HG03457 (cell line): Measurements from ENCODE around the gene OR6C1.
"Not testable (repeated sequence)": the region's sequence is repeated elsewhere in the genome, so short reads cannot be mapped to it uniquely, and the experiment has no call there.

Source experiments
- ATAC-seq: cut with Tn5 transposase; IDR thresholded peaks from one replicate; pipeline ENCODE4 v1.9.1; 2021; ENCODE audit warnings: moderate number of reproducible peaks; ENCODE audit not compliant: unreplicated experiment

The OR6C1 gene

DNA sequence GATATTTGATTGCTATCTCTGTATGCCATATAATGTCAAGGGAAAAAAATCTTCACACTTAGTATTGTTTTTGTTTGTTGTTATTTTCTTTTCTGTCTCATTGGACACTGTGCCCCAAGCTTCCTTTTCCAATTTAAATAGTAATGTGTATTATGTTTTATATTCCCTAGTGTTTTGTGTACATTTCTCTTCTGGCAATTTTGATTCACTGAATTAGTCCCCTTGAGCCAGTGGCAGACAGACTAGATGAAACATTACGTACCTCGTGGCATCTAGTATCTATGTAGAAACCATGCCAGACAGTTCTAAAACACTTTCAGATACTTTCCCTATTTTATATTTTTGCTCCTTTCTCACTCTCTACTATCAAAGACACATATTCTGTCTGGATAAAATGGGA, at the start of gene OR6C1:
Gene OR6C1, plus strand, starts transcription at position 301 of the 400 bp plus-strand sequence. CDS start 6,257 bp downstream, outside the sequence.
- no peak for ATAC-seq

DNA sequence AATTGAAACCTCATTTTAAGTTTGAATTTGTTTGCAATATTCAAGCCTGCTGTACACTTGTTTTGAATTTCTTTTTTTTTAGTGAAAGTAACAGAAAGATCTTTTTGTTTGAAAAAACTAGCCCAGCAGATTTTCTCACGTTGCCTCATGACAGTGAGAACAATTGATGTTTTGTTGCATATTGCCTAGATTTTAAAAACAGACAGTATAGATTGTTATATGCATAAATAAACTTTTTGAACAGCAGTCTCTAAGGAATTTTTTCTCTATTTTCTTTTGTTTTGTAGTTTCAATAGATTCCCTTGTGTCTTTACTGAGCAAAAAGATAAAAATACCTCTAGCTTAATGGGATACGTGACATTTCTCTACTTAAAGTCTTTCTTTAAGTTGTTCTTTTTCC, 33.2 kb upstream of the OR6C1 start:
- no peak for ATAC-seq

DNA sequence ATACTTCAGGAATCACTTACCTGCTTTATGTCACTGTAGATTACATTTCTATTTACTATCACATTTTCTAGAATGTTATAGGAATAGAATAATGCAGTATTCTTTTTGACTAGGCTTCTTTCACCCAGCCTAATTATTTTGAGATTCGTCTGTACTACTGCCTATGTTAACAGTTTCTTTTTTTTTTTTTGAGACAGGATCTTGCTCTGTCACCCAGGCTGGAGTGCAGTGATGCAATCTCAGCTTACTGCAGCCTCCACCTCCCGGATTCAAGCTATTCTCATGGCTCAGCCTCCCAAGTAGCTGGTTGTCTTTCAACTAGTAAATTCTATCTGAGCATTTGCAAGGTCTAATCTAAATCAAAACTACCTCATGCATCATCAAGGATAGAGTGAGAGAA, 24.1 kb upstream of the OR6C1 start:
- no peak for ATAC-seq

DNA sequence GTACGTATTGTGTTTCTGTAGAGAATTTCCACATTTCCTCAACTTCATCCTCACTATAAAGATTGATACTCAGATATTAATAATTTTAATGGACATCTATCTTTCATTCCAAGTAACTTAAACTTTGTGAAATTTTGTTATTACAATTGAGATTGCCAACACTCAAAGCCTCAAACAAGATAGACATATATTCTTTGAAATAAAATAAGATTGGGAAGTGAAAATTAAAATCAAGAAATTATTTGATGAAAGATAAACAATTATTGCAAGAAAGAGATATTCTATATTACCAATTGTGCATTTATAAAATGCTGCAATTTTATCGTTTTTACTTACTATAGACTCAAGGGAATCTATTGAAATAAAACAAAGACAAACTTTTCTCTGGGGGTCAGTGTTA, 17.7 kb upstream of the OR6C1 start, which contains the start of gene OR6C6:
Gene OR6C6, minus strand, starts transcription at position 101 of the 400 bp plus-strand sequence. CDS start 1,337 bp downstream, outside the sequence.
- no peak for ATAC-seq

DNA sequence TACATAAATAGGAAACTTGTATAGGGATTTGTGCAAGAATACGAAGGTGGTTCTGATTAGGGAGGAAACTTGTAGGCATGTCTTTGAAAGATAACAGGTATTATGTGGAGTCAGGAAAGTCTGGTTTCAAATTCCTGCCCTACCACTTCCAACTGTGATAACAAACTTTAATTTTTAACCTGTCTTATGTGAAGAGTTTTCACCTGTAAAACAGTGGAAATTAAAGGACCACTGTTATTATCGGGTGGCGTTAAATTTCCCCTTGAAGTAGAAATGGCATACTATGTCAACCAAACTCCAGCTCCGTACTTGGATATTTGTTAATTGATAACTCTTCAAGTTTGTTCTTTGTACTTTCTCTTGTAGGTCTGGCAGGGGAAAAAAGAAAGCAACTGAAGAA, 6.1 kb downstream of the OR6C1 start:
- no peak for ATAC-seq

DNA sequence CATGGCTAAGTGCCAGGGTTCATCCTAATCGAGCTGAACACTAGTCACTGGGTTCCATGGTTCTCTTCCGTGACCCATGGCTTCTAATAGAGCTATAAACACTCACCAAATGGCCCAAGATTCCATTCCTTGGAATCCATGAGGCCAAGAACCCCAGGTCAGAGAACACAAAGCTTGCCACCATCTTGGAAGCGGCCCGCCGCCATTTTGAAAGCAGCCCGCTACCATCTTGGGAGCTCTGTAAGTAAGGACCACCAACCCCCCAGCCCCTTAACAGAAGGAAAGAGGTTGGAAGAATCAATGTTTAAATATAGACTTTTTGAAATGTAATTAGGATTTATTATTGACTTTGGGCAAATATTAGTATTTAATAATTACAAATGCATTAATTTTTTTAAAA, 11.7 kb downstream of the OR6C1 start:
- ATAC-seq = not testable (repeated sequence)

DNA sequence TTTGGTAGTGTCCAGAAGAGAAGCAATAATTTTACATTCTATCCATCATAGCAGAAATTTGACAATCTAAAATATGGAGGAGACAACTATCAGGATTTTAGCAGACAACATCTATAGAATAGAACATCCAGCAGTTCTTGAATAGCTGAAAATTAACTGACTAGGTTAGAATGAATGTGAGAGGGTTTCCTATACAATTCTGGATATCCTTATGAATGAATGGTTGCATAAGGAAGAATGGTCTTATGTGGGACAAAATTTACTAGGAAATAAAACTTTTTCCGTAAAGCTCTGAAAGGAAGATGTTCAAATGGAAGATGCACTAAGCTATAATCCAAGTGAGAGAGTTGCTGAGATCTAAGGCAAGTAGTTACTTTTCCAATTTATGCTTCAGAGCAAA, 16.3 kb downstream of the OR6C1 start, which contains the start of gene OR6C3:
Gene OR6C3, plus strand, starts transcription at position 301 of the 400 bp plus-strand sequence. CDS start 955 bp downstream, outside the sequence.
- no peak for ATAC-seq

DNA sequence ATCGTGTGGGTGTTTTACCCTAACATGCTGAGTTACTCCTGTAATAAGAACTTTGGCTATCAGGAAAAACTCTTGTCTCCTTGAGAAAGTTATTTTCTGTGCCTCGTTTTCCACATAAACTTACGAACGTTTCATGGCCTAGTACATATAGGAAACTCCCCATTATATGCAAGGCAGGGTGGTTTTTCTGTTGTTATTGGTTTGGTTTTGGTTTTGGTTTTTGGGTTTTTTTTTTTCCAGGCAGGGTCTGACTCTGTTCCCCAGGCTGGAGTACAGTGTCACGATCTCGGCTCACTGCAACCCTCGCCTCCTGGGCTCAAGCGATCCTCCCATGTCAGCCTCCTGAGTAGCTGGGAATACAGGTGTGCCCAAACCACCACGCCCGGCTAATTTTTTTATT, 21.9 kb downstream of the OR6C1 start:
- ATAC-seq = no peak

DNA sequence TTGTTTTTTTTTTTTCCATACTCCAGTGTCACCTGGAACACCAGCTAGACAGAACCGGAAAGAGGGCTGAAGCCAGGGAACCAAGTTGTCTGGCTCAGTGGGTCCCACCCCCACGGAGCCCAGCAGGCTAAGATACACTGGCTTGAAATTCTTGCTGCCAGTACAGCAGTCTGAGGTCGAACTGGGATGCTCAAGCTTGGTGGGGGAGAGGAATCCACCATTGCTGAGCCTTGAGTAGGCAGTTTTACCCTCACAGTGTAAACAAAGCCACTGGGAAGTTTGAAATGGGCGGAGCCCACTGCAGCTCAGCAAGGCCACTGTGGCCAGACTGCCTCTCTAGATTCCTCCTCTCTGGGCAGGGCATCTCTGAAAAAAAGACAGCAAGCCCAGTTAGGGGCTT, 41.2 kb downstream of the OR6C1 start:
- not testable (repeated sequence) for ATAC-seq

DNA sequence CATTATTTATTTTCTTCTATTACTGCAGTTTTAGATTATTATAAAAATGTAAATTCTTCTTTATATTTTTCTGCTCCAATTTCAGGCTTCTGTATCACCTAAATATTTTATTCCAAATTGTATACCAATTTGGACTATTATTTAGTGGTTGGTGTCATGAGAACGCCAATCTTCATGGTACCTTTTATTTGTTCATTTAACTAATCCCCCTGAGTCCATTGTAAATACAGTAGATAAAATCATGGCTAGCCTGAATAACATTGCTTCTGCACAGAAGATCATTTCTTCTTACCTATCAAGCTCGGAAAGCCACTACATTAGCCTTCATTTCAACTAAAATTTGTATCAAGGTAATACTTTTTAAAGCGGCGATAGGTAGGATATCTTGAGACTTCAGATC, 48.5 kb downstream of the OR6C1 start, which contains the start of gene OR6C75:
Gene OR6C75, plus strand, starts transcription at position 301 of the 400 bp plus-strand sequence. CDS start 2,136 bp downstream, outside the sequence.
- no peak for ATAC-seq

DNA sequence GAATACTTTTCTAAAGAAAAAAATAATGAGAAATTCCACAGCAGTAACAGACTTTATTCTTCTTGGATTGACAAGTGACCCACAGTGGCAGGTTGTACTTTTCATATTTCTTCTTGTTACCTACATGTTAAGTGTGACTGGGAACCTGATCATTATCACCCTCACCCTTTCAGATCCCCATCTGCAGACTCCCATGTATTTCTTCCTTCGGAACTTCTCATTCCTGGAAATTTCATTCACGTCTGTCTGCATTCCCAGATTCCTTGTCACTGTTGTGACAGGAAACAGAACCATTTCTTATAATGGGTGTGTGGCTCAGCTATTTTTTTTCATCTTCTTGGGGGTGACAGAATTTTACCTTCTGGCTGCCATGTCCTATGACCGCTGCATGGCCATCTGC, 50.9 kb downstream of the OR6C1 start:
- no peak for ATAC-seq
